Erythroblast (primary cell): ENCODE results near the gene OS9.

Experiments used
- GATA1 ChIP-seq: IDR thresholded peaks from 2 replicates; pipeline ENCODE4 v1.6.1; 2011; ENCODE audit warnings: low read depth, mild to moderate bottlenecking, control low read depth, low read length, moderate library complexity
- POLR2A ChIP-seq: IDR thresholded peaks from 2 replicates; pipeline ENCODE4 v1.6.1; 2011; ENCODE audit warnings: mild to moderate bottlenecking, low read length

DNA sequence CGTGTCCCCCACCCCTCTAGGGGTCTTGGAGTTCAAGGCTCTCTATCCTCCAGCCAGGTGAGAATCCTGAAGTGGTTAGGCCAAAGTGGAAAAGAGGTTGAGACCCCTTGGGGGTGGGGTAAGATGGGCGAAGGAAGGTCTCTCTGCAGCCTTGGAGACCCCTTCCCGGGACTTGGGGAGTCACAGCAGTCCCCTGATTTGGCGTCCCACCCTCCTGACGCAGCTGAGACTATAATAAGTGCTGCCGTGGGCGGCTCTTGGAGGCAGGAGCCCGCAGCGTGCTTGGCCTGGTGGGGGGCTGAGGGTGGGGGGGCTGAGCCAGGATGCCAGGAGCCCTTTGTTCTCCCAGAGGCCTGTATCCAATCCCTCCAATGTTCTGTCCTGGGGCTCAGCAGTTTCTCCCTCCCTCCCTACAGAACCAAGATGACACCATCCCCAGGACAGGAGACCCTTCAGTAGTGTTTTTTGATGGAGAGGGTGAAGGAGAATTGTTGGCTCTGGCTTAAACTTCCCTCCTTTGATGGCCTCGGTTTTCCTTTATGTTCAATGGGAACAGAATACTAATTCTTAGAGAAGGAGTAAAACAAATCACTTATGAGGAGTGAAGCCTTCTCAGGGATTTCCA is 46.1 kb downstream of the OS9 start:
- no peak for TF ChIP-seq POLR2A
- TF ChIP-seq GATA1, result no peak
